Bone marrow (tissue), 2 donors: Measurements from ENCODE around the gene CDS2.

Experiments used
- DNase-seq, 2 donors: peaks; one replicate each; lab custom pipeline; 2025; lab: John Stamatoyannopoulos, UW

The CDS2 gene

GRCh38 chr20:5119143-5119434, 7.7 kb upstream of the CDS2 start:
- no peak for DNase-seq

- DNase-seq, result peak; percentile 85 to 96
Observed at GRCh38 chr20:5119435-5120184, 7.2 kb upstream of the CDS2 start, which contains the start of gene PCNA. Gene PCNA, minus strand, starts transcription at chr20:5119958. Its CDS starts 160 bp downstream, at chr20:5119798.

GRCh38 chr20:5120185-5120476, 6.7 kb upstream of the CDS2 start:
- DNase-seq, result no peak

GRCh38 chr20:5122873-5123260, 3.9 kb upstream of the CDS2 start:
- no peak for DNase-seq

GRCh38 chr20:5127204-5127858, 523 bp downstream of the CDS2 start:
- DNase-seq, result peak; percentile 40 to 55

- DNase-seq, result no peak
Observed at GRCh38 chr20:5127859-5128424, 1.1 kb downstream of the CDS2 start.

GRCh38 chr20:5128886-5129285, 2.1 kb downstream of the CDS2 start:
- DNase-seq, result no peak

GRCh38 chr20:5131502-5131901, 4.7 kb downstream of the CDS2 start:
- DNase-seq, result no peak

GRCh38 chr20:5133998-5134397, 7.2 kb downstream of the CDS2 start:
- DNase-seq, result no peak

- DNase-seq, result no peak
Observed at GRCh38 chr20:5135363-5136012, 8.7 kb downstream of the CDS2 start.

- DNase-seq, result no peak
Observed at GRCh38 chr20:5136096-5136495, 9.3 kb downstream of the CDS2 start.

GRCh38 chr20:5140195-5140594, 13.4 kb downstream of the CDS2 start:
- DNase-seq, result no peak

GRCh38 chr20:5141615-5142014, 14.8 kb downstream of the CDS2 start:
- DNase-seq, result no peak

GRCh38 chr20:5143851-5144250, 17.0 kb downstream of the CDS2 start:
- DNase-seq, result no peak

GRCh38 chr20:5145365-5146098, 18.7 kb downstream of the CDS2 start:
- DNase-seq, result no peak

- DNase-seq, result no peak
Observed at GRCh38 chr20:5146099-5146668, 19.4 kb downstream of the CDS2 start.

- peak in 1 of 2 donors; percentile 69 for DNase-seq
Observed at GRCh38 chr20:5146871-5147592, 20.2 kb downstream of the CDS2 start.

- DNase-seq, result no peak
Observed at GRCh38 chr20:5148581-5148980, 21.8 kb downstream of the CDS2 start.

- no peak for DNase-seq
Observed at GRCh38 chr20:5149892-5150225, 23.1 kb downstream of the CDS2 start.

GRCh38 chr20:5150226-5151076, 23.6 kb downstream of the CDS2 start:
- no peak for DNase-seq

GRCh38 chr20:5153152-5153467, 26.3 kb downstream of the CDS2 start:
- DNase-seq, result no peak
